A549 (cell line): ENCODE data around the gene CADPS2.

Experiments
- POLR2A ChIP-seq: IDR thresholded peaks from 2 replicates; pipeline ENCODE4 v1.6.1; 2012; ENCODE audit warnings: mild to moderate bottlenecking, low read length
- ZC3H11A ChIP-seq: fragments of 450-650 bp; IDR thresholded peaks from 2 replicates; pipeline ENCODE4 v1.6.1; 2014; ENCODE audit warnings: antibody characterized with exemption, mild to moderate bottlenecking

DNA sequence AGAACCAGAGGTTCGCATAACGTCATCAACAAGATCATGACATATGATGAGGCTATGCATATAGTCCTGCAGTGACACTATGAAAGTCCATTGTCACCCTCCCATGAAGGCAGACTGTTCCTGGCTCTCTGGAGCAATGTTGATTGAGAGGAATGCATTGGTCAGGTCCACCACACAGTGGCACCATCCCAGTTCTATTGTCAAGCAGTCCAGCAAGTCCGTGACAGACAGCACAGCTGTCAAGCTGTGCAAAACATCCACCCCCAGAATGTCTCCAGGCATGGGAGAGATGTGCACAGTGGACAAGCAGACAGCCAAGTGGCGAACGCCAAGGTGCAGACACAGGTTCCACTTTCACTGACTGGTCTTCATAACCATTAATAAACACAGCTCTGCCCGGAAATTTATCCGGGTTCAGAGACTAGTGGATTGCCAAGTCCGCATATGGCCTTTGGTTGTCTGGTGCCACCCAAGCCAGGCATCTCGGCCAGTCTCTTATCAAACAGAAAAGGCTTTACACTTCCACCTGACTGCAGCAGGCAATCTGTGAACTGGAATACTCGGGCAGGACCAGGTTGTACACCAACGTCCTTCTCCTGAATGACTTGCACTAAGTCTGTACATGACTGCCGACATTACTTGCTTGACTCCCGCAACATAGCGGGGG lies 194.6 kb downstream of the CADPS2 start:
- TF ChIP-seq ZC3H11A (no peak), POLR2A (no peak)
